ENCODE results near the gene WDFY4. TPM values are rescaled to one million over a fixed set of nuclear protein-coding genes. Genes with fewer than 3 reads are reported as not detected.

The WDFY4 gene
- polyA plus RNA-seq, 1 donor from 2014 or later = 78.7 TPM

DNA sequence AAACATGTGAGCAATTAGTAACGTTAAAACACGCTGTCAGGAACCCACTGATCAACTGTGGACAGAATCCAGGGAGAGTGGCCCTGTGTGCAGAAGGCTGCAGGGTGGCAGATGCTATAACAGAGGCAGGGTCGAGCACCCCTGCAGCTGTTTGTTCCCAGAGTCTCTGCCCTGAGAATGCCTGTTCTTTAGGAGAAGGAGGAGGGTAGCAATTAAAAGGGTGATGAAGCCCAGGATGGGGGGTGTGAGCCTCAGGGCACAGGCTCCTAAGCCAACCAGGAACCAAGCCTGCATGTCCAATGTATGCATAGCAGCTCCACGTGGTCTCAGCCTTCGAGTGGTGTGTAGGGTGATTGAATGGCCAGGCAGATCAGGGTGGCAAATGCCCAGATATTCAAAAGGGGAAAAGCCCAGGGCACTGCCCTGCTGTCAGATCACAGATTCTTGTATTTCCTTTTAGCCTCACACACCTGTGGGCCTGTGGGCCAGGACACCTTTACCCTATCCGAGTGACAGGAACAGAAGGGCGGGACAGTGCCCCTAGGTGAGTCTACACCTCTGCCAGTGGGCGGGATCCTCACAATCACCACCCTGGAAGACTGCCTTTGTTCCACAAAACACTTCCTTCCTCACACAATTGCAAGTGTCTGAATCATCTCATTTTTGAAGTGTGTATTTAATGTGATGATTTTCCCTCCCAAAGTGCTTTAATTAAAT, 7.3 kb downstream of the WDFY4 start:
- Mint-ChIP-seq H3K4me1 (peaks cover 60 to 80% (median 67%) of the 10 kb centered on the region in 3 donors), H3K4me3 (peak overlapping the region in 3 of 4 donors; percentile 46 to 76 (median 76)), H3K27me3 (no peaks in the 10 kb centered on the region), H3K9me3 (no peaks in the 10 kb centered on the region), H3K27ac (peak overlapping the region; percentile 72 to 86 (median 85)), H3K36me3 (peaks cover 11% of the 10 kb centered on the region)

DNA sequence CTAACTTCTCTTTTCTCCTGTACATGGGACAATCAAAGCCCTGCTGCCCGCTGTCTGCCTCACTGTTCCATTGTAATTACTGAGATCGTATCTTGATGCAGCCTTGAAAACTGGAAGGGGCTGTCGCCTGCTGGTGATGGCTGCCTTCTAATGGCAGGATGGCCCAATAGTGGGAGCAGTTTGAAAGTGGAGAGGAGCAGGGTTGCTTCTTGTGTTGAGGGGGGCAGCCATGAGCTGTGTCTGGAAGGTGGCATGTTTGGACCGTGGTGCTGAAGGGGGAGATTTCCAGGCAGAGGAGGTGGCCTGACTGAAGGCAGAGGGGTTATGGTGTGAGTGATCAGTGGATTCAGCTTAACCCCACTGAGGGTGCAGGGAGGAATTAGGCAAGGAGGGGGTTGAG, 8.1 kb downstream of the WDFY4 start:
- H3K36me3 Mint-ChIP-seq = peaks cover 11% of the 10 kb centered on the region
- peak overlapping the region in 1 of 4 donors; percentile 56 for H3K4me3 Mint-ChIP-seq
- H3K27me3 Mint-ChIP-seq = no peaks in the 10 kb centered on the region
- H3K4me1 Mint-ChIP-seq = peaks cover 65 to 86% (median 74%) of the 10 kb centered on the region in 3 donors
- peak overlapping the region; percentile 0 to 72 (median 50) for H3K27ac Mint-ChIP-seq
- H3K9me3 Mint-ChIP-seq = no peaks in the 10 kb centered on the region

DNA sequence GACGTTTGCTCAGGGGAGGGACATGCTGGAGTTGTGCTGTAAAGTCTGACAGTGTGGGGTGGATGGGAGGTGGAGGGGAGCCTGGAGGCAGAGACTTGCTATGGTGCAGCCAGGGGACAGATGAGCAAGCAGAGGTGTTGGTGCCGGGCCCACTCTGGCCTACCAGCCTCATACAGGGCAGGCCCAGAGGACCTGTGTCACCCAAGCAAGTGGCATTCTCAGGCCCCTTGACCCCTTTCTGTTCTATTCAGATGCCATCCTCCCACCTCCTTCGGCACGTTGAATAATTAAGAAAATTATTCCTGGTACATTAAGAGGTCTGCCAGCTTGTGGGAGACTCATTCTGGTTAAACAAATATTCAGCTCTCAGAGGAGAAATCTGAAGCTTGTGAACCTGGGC, 8.5 kb downstream of the WDFY4 start:
- peaks cover 65 to 86% (median 75%) of the 10 kb centered on the region in 3 donors for H3K4me1 Mint-ChIP-seq
- no peaks in the 10 kb centered on the region for H3K9me3 Mint-ChIP-seq
- H3K36me3 Mint-ChIP-seq = peaks cover 11% of the 10 kb centered on the region
- H3K27ac Mint-ChIP-seq = peak overlapping the region in 2 of 3 donors; percentile 0 to 72
- H3K27me3 Mint-ChIP-seq = no peaks in the 10 kb centered on the region
- no peak overlapping the region for H3K4me3 Mint-ChIP-seq

DNA sequence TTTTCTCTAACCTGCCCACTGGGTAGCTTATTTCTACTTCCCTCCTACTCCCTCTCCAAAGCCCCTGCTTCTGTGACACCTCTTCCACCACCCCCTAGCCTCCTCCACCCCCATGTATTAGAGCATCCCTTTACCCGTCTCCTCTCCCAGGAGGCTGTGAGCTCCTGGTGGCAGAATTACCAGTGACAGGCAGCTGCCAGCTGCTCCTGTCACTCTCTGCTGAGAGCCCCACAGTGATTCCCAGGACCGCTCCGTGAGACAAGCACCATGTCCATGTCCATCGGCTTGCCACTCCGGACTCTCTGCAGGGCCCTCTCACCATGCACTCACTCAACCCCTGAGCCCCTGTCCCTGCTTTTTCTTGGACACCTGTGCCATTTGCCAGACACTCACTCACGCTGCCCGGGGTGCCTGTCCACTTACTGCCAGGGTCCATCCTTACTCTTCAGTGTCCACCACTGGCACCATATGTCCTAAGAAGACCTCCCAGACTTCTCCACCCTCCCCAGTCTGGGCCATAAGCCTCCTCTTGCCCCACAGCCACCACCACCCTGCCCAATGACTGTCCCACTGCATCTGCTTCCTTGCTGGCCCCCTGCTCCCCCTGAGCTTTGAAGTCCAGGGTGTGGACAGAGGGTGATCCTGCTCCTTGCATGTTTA, 9.8 kb downstream of the WDFY4 start:
- H3K9me3 Mint-ChIP-seq = no peaks in the 10 kb centered on the region
- H3K4me1 Mint-ChIP-seq = peaks cover 64 to 86% (median 80%) of the 10 kb centered on the region in 3 donors
- H3K4me3 Mint-ChIP-seq = peak overlapping the region in 2 of 4 donors; percentile 40 to 82
- H3K27me3 Mint-ChIP-seq = no peaks in the 10 kb centered on the region
- peaks cover 11% of the 10 kb centered on the region for H3K36me3 Mint-ChIP-seq
- peak overlapping the region; percentile 19 to 94 (median 88) for H3K27ac Mint-ChIP-seq

DNA sequence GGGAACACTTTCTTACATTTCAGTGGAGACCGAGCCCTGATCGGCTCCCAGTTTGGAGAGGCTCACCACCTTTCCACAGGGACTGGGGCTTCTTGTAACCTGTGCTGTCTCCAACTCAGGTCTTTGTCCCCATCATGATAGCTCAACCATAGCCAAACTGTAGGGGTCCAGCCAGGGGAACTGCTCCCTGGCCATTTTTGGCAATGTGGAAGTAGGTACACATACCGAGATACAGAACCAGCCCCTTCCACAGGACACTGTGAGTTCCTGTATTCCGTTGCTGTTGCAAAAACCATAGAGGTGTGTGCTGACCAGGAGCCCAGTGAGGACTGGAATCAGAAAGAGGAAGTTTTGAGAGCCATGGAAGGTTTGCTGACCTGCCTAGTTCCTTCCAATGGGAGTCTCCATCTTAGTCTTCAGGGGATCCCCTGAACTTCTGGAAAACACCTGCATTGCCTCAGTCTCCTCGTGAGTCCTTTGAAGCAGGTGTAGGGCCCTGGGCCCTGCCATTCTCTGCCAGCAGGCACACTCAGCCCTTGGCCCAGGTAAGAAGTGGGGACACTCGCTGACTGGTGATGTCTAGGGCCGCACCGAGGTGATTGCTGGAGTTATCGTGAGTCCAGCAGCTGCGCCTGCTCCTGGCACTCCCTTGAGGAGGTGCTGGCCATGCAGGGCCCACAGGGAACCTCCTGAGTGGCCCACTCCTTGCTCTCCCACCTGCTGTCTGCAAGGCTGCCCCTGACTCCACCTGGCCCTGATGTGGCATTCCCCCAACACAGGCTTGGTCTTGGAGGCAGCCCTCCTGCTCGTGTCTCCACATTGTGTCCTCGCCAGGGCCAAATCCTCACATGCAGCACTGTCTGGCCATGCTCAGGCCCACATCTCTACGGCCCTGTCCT, 11.2 kb downstream of the WDFY4 start:
- peak overlapping the region in 3 of 4 donors; percentile 30 to 47 (median 40) for H3K4me3 Mint-ChIP-seq
- no peaks in the 10 kb centered on the region for H3K9me3 Mint-ChIP-seq
- peaks cover under 1% of the 10 kb centered on the region for H3K27me3 Mint-ChIP-seq
- peaks cover 67 to 84% (median 81%) of the 10 kb centered on the region in 3 donors for H3K4me1 Mint-ChIP-seq
- peaks cover 5% of the 10 kb centered on the region for H3K36me3 Mint-ChIP-seq
- peak overlapping the region; percentile 65 to 96 (median 88) for H3K27ac Mint-ChIP-seq

DNA sequence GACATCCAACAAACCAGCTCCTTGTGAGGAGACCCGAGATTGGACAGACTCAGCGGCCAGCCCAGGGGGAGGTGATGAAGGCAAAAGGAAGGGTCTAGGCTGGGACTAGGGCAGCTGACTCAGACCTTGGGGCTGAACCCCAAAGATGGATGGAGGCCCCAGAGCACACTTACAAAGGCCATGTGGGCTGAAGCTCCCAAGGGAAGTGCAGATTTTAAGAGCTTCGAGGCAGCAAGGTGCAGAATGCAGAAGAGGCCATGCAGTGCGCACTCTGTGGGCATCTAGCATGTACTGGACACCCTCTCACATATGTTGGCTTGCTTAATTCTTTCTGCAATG, 11.8 kb downstream of the WDFY4 start:
- H3K27me3 Mint-ChIP-seq = peaks cover 2% of the 10 kb centered on the region
- H3K36me3 Mint-ChIP-seq = peaks cover 5% of the 10 kb centered on the region
- H3K4me3 Mint-ChIP-seq = peak overlapping the region in 3 of 4 donors; percentile 30 to 73 (median 38)
- peaks cover 70 to 89% (median 85%) of the 10 kb centered on the region in 3 donors for H3K4me1 Mint-ChIP-seq
- no peaks in the 10 kb centered on the region for H3K9me3 Mint-ChIP-seq
- peak overlapping the region; percentile 88 to 96 (median 90) for H3K27ac Mint-ChIP-seq

DNA sequence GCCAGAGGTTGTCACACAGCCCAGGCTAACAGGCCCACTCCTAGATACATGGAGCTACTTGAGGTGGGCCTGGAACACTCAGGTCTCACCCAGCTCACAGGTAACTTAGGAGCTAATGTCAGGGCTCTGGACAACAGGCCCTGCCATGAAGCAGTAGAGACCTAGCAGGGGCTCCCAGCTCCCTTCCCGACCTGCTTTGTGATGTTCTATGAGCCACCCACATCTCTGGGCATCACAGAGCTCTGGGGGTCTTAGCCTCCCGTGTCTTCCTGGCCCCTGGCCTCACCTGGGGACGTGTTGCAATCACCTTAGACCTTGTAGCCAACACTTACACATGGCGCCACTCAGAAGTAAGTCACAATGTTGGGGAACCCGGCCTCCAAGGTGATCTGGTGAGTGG, 12.4 kb downstream of the WDFY4 start:
- Mint-ChIP-seq H3K4me1 (peaks cover 67 to 87% (median 84%) of the 10 kb centered on the region in 3 donors), H3K27me3 (peaks cover 2% of the 10 kb centered on the region), H3K4me3 (peak overlapping the region in 3 of 4 donors; percentile 3 to 73 (median 38)), H3K27ac (peak overlapping the region; percentile 88 to 96 (median 90)), H3K9me3 (no peaks in the 10 kb centered on the region), H3K36me3 (peaks cover 6% of the 10 kb centered on the region)

DNA sequence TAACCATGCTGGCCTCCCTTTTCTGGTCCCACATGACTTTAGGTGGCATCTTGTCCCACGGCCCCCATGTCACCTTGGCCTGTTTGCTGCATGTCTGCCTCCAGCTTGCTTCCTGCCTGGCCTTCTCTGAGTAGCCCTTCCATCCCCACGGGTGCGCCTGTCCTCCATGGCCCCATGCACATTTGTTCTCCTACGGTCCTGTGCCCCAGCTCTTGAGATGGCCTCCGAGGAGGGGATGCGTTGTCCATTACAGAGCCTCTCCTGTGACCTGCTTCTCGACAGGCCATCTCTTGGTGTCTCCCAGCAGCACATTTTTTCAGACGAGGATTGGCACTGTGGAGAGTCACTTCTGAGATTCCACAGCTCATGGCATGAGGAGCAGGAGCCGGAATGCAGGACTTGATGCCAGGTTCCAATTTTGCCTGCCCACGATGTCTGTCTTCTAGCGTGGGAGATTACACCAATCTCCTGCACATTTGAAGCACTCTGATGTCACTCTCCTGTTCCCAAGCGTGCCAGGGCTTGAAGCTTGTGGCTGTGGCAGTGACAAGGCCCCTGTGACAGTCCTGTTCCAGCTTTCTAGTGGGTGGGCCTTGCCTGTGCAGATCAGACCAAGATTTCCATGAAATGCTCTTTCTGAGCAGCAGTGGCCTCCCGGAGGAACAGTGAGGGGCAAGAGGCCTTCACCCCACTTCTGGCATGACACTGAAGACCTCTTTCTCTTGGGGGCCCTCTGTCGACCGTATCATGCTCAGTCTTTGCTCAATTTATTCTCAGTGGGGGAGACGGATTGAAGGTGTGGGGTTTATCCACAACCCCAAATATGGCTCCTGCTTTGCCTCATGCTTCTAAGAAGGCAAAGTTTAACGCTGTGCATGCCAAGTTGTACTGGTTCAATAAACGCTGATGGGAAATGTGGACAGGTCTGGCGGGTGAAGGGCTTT, 13.4 kb downstream of the WDFY4 start:
- H3K4me3 Mint-ChIP-seq = peak overlapping the region in 3 of 4 donors; percentile 4 to 85 (median 78)
- H3K27ac Mint-ChIP-seq = peak overlapping the region; percentile 86 to 96 (median 93)
- H3K4me1 Mint-ChIP-seq = peaks cover 63 to 86% (median 83%) of the 10 kb centered on the region in 3 donors
- peaks cover 5% of the 10 kb centered on the region for H3K36me3 Mint-ChIP-seq
- peaks cover 2% of the 10 kb centered on the region for H3K27me3 Mint-ChIP-seq
- no peaks in the 10 kb centered on the region for H3K9me3 Mint-ChIP-seq

DNA sequence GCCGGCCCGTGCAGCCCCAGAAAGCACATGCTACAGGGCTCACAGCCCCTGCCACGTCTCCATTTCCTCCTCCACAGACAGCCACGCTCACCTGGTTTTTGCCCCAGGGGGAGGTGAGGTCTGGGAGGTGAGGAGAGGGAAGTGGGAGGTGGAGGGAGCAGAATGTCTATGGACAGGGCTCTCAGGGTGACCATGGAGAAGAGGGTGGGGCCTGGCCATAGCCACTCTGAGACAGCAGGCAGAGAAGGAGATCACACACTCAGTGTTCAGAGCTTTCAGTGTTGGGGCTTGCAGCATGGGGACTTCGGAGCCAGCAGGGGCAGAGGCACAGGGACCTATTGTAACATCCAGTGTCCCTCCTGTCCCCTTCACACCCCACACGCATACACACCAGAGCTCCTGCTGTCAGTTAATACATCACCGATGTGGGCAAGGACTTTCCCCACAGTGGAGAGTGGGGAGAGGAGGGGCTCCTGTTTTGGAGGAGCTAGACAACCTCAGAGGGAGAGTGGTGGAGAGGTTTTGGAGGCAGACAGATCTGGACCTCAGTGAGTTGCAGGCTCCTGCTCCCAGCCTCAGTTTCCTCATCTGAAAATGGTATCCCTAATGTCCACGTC, 14.4 kb downstream of the WDFY4 start:
- Mint-ChIP-seq H3K4me1 (peaks cover 64 to 83% (median 77%) of the 10 kb centered on the region in 3 donors), H3K27me3 (peaks cover 2% of the 10 kb centered on the region), H3K27ac (peak overlapping the region; percentile 86 to 93 (median 90)), H3K4me3 (peak overlapping the region in 3 of 4 donors; percentile 4 to 85 (median 70)), H3K9me3 (no peaks in the 10 kb centered on the region), H3K36me3 (peaks cover 4% of the 10 kb centered on the region)

DNA sequence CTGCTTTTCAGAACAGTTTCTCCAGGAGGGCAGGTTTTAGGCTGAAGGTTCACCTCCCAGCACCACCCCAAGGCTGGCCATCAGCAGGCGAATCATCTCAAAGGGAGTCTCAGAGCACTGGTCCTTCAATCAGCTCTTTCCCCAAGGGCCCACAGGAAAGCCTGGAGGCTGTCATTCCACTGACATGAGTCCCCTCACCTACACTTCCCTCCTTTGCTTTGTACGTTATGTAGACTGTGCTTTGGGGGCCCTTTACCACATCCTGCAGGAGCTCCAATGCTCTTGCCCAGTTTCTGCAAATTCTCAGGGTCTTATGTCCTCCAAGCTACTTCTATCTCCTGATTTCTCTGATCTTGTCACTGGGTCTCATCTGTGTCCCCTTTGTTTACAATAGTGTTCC, 15.4 kb downstream of the WDFY4 start:
- peaks cover 61 to 81% (median 74%) of the 10 kb centered on the region in 3 donors for H3K4me1 Mint-ChIP-seq
- H3K9me3 Mint-ChIP-seq = no peaks in the 10 kb centered on the region
- H3K27me3 Mint-ChIP-seq = peaks cover 2% of the 10 kb centered on the region
- H3K36me3 Mint-ChIP-seq = peaks cover 3% of the 10 kb centered on the region
- peak overlapping the region; percentile 86 to 93 (median 90) for H3K27ac Mint-ChIP-seq
- H3K4me3 Mint-ChIP-seq = peak overlapping the region in 1 of 4 donors; percentile 63

DNA sequence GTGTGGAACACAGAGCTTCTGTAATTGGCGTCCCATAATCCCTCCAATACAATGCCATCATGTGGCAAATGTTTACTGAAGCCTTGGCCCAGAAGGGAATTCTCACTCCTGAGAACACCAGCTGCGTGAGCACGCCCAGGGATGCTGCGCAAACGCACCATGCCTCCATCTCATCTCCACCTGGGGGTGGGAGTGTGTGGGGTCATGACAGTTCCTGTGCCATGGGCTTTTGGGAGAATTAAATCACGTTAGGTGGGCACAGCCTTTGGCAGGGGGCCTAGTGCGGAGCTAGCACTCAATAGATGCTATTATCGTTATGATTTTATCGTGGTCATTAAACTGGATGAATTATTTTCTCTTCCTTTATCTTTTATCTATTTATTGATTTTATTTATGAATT, 15.8 kb downstream of the WDFY4 start:
- H3K27ac Mint-ChIP-seq = peak overlapping the region in 2 of 3 donors; percentile 86 to 93

DNA sequence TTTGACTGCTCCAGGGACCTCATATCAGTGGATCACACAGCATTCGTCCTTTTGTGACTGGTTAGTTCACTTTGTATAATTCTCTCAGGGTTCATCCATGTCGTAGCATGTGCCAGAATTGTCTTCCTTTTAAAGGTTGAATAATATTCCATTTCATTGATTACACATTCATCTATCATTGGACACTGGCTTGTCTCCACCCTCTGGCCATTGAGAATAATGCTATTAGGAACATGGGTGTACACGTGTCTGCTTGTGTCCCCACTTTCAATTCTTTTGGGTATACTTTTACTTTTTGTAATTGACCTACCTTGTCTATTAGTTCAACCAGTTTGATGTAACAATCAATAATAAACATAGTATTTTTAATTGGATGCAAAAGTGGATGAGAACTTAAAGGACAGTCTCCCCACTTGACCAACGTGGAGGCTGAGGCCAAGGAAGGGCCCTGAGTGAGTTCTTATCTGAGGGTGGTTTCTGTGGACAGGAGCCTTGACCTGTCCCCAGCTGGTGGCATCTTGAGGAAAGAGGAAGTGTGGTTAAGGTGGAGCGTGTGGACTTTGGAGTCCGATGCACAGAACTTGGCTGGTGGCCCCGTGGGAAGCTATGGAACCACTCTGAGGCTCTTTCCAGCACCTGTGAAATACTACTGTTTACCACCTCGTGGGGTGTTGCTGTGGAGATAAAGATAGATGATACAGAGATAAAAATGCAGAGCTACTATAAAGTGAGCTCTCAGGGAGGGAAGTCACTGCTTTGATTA, 16.6 kb downstream of the WDFY4 start:
- peak overlapping the region; percentile 74 to 91 (median 88) for H3K27ac Mint-ChIP-seq
- no peaks in the 10 kb centered on the region for H3K9me3 Mint-ChIP-seq
- H3K4me1 Mint-ChIP-seq = peaks cover 61 to 83% (median 76%) of the 10 kb centered on the region in 3 donors
- peak overlapping the region; percentile 10 to 43 (median 24) for H3K4me3 Mint-ChIP-seq
- H3K27me3 Mint-ChIP-seq = peaks cover 2% of the 10 kb centered on the region
- H3K36me3 Mint-ChIP-seq = peaks cover 3% of the 10 kb centered on the region

More for the DNA sequence above, 15.8 kb downstream of the WDFY4 start:
- Mint-ChIP-seq H3K4me3 (peak overlapping the region in 1 of 4 donors; percentile 63), H3K9me3 (no peaks in the 10 kb centered on the region), H3K36me3 (peaks cover 3% of the 10 kb centered on the region), H3K27me3 (peaks cover 2% of the 10 kb centered on the region), H3K4me1 (peaks cover 61 to 81% (median 74%) of the 10 kb centered on the region in 3 donors)

DNA sequence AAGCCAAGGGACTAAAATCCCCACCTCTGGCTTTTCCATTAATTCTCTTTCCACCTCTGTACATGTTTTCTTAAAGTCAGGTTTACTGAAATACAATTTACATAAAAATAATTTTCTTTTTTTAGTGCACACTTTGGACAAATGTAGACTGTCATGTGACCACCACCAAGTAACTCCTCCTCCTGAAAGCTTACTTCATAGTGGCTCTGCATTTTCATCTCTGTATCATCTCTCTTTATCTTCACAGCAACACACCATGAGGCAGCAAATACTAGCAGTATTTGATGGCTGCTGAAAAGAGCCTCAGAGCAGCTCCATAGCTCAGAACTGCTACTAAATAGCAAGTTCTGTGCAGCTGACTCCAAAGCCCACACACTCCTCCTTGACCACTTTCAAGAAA, 17.3 kb downstream of the WDFY4 start:
- peaks cover 2% of the 10 kb centered on the region for H3K27me3 Mint-ChIP-seq
- peaks cover 3% of the 10 kb centered on the region for H3K36me3 Mint-ChIP-seq
- no peaks in the 10 kb centered on the region for H3K9me3 Mint-ChIP-seq
- peaks cover 66 to 81% (median 80%) of the 10 kb centered on the region in 3 donors for H3K4me1 Mint-ChIP-seq
- peak overlapping the region in 2 of 4 donors; percentile 67 to 84 for H3K4me3 Mint-ChIP-seq
- peak overlapping the region; percentile 46 to 91 (median 88) for H3K27ac Mint-ChIP-seq

Measured in IgD-negative memory B cell (primary cell).